Left lung (tissue), 10 donors: ENCODE measurements around the gene BCL6B. TPM values are rescaled to one million over a fixed set of nuclear protein-coding genes. Genes with fewer than 3 reads are reported as not detected.

Experiments used
- ATAC-seq: fragments of 200-7000 bp; cut with Tn5 transposase; one replicate; pipeline ENCODE4 v1.9.1; 2020; ENCODE audit warnings: moderate library complexity
- DNase-seq, 4 donors: peaks; one replicate each; pipeline ENCODE4 v3.0.0-alpha.2; 2013 to 2020
- H3K27ac ChIP-seq, 2 donors: fragments of 200-600 bp; sonication (generic) in 1 of 2; one replicate each; pipeline versions ENCODE4 v1.5.0 to v1.8.0; 2020 to 2021
- H3K27me3 ChIP-seq, 2 donors: fragments of 200-600 bp; sonication (generic) in 1 of 2; one replicate each; pipeline versions ENCODE4 v1.5.0 to v1.8.0; 2020 to 2021
- H3K36me3 ChIP-seq, 2 donors: fragments of 200-600 bp; sonication (generic) in 1 of 2; one replicate each; pipeline versions ENCODE4 v1.5.0 to v1.8.0; 2020 to 2021
- H3K4me1 ChIP-seq, 2 donors: fragments of 200-600 bp; one replicate each; pipeline ENCODE4 v1.8.0; 2021
- H3K4me3 ChIP-seq, 2 donors: fragments of 200-600 bp; sonication (generic) in 1 of 2; one replicate each; pipeline versions ENCODE4 v1.5.0 to v1.8.0; 2020 to 2021; ENCODE audit warnings: mild to moderate bottlenecking in 1 of 2
- H3K9me3 ChIP-seq, 2 donors: fragments of 200-600 bp; sonication (generic) in 1 of 2; one replicate each; pipeline versions ENCODE4 v1.5.0 to v1.8.0; 2020 to 2021
- CTCF ChIP-seq, 2 donors: fragments of 200-600 bp; sonication (generic) in 1 of 2; IDR thresholded peaks; one replicate each; pipeline versions ENCODE4 v1.5.0 to v1.8.0; 2021; ENCODE audit warnings: antibody characterized with exemption in 2 of 2
- intact Hi-C, 2 donors: fragments of 100-400 bp; cut with DNase I; formaldehyde crosslinking; loops; one replicate each; pipeline versions ENCODE4 v1.11.2 to v1.14.2; 2022
- polyA plus RNA-seq, 6 donors: library from polyadenylated mRNA; unstranded; fragments of 120-200 nt; gene quantifications; one replicate each; pipeline ENCODE4 v1.2.1, GENCODE V29; 2013; ENCODE audit not compliant: insufficient read length in 6 of 6
- total RNA-seq, 2 donors: library from RNA; stranded (reverse); fragmentation: NEBNext Ultra II Directional; extraction: Animal tissue kit (Norgen Biotek cat#: 25700); gene quantifications; one replicate each; pipeline ENCODE4 v1.2.1, GENCODE V29; 2021
- donor health status: DM: no; HTN: yes; CAD: no.
- donor health status: DM: no; HTN: no; CAD: no.

Gene BCL6B
- total and polyA plus RNA-seq, 8 donors: 13.3 to 45.9 (median 35.9) TPM

DNA sequence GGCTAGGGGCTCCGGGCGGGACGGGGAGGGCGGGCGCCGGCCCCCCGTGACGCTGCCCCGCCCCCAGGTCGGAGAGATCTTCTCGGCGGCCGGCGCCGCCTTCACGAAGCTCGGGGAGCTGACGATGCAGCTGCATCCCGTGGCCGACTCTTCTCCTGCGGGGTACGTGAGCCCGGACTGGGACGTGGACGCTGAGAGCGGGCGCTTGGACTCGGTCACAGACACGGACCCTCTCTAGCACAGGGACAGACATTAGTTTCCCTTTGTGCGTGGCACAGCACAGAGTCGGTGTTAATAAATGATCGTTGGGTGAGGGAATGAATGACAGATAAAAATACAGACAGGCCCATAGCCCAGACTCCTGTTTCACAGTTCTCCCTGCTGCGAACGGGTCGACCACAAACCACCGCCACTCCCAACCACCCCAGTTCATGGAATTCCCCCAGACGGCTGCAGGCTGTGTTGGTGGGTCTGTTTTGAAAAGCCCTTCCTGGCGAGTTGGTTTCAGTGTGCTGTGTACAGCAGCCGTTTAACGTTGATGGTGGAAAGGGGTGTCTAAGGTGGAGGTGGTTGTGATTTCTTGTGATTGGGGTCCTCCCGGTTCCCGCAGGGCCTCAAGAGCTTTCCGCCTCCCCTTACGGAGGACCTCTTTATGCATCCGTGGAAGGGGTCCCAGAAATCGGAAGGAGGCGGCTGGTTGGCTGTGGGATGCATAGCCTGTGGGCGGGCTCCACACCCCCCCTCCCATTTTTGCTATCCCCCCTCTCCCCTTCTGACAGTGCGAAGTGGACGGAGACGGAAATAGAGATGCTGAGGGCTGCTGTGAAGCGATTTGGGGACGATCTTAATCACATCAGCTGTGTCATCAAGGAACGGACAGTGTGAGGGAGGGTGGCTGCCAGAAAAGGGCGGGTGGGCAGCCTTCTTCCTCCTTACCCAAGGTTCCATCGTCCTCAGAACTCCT is 7.6 kb upstream of the BCL6B start:
- H3K27ac ChIP-seq: peak overlapping the region; percentile 98 to 99
- H3K36me3 ChIP-seq: peaks cover 0 to 15% of the 10 kb centered on the region in 2 donors
- peaks cover 13 to 76% of the 10 kb centered on the region in 2 donors for H3K4me1 ChIP-seq
- intact Hi-C loops: loop anchor here in 1 of 2 donors (5.0 kb wide), 1 partner anchor 98 kb away; no protein-coding TSS in a partner anchor
- peak overlapping the region; percentile 82 to 97 for H3K4me3 ChIP-seq
- ATAC-seq (no peak), DNase-seq (no peak)
- peak in 1 of 2 donors; percentile 51 for TF ChIP-seq CTCF (IDR thresholded peaks at IDR 0.05)
- H3K27me3 ChIP-seq: no peaks in the 10 kb centered on the region
- H3K9me3 ChIP-seq: no peaks in the 10 kb centered on the region

DNA sequence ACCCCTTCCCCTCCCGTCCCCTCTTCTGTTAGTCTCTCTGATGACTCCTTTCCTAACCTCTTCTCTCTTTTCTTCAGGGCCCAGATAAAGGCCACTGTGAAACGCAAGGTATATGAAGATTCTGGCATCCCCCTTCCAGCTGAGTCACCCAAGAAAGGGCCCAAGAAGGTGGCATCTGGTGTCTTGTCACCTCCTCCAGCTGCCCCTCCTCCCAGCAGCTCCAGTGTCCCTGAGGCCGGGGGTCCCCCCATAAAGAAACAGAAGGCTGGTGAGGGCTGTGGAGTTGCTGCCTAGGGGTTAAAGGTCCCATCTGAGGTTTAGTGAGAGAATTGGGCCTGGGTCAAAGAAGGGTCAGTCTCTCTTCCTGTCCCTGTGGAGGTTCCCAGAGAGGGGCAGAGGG is 6.4 kb upstream of the BCL6B start:
- intact Hi-C loops: no loop called here
- no peaks in the 10 kb centered on the region for H3K27me3 ChIP-seq
- ATAC-seq: no peak
- no peak overlapping the region for H3K4me3 ChIP-seq
- no peak for TF ChIP-seq CTCF (IDR thresholded peaks at IDR 0.05)
- peaks cover 4 to 75% of the 10 kb centered on the region in 2 donors for H3K4me1 ChIP-seq
- no peak for DNase-seq
- H3K27ac ChIP-seq: peak overlapping the region in 1 of 2 donors; percentile 99
- H3K36me3 ChIP-seq: peaks cover 0 to 15% of the 10 kb centered on the region in 2 donors
- H3K9me3 ChIP-seq: no peaks in the 10 kb centered on the region

DNA sequence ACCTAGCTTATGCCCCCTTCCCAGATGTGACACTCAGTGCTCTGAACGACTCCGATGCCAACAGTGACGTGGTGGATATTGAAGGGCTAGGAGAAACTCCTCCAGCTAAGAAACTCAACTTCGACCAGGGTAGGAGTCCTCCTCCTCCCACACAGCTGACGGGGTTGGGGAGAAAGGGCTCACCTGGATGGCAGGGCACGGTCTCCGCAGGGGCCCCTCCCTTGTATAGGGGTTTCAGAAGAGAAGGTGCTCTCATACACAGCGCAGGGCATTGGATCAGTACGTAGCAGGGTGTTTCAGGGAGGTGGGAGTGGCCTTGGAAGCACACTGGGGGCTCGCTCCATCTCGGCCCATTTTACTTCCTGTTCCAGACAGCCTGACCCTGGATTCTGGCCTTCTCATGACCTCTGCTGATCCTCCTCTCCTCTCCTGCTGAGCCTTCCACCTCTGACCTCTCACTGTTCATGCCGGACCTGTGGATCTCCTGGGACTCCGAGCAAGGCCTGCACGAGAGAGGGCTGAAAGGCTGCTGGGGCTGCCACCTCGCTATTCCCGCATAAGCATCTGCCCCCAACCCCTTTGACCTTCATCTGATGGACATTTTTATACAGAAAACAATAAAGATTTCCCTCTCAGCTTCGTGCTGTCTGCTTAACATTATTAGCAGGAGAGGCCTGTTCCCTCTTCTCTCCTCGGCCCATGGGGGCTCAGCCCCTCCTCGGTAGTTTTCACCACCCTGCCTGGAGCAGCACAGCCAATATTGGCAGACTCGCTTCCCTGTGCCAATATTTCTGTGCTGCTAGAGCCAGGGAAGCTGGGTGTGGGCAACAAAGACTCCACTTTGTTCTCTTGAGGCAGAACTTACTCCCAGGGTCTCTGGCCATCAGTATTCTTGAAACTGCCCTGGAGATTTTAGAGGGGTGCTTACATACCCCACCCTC is 5.7 kb upstream of the BCL6B start:
- no peak for ATAC-seq
- Histone ChIP-seq H3K27ac (peak overlapping the region; percentile 89 to 99), H3K4me1 (peaks cover 5 to 78% of the 10 kb centered on the region in 2 donors), H3K9me3 (no peaks in the 10 kb centered on the region), H3K4me3 (peak overlapping the region in 1 of 2 donors; percentile 38), H3K36me3 (peaks cover 0 to 15% of the 10 kb centered on the region in 2 donors), H3K27me3 (peaks cover 0 to 1% of the 10 kb centered on the region in 2 donors)
- no peak for TF ChIP-seq CTCF (IDR thresholded peaks at IDR 0.05)
- intact Hi-C loops: no loop called here
- no peak for DNase-seq

DNA sequence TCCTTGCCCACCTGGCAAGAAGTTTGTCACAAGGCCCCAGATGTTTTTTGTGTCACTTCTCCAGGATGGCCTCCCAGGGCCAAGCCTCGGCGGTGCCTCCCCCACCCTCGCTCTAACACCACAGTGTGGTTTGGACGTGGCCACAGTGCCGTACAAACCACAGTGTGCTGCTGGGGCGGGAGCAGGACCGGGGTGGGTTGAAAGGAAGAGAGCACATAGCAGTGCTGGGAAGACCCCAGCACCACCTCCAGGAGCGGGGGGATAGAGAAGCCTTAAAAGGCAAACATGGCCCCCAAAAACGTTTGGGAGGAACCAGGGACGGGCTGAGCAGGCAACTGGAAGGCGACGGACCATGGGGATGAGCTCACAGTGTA is 5.0 kb upstream of the BCL6B start:
- Histone ChIP-seq H3K4me1 (peaks cover 10 to 84% of the 10 kb centered on the region in 2 donors), H3K27me3 (peaks cover 0 to 8% of the 10 kb centered on the region in 2 donors)
- TF ChIP-seq CTCF (IDR thresholded peaks at IDR 0.05): no peak

More for the DNA sequence above, 5.0 kb upstream of the BCL6B start:
- Histone ChIP-seq H3K4me3 (peak overlapping the region; percentile 5 to 38), H3K9me3 (no peaks in the 10 kb centered on the region), H3K27ac (peak overlapping the region; percentile 89 to 99), H3K36me3 (peaks cover 0 to 15% of the 10 kb centered on the region in 2 donors)
- intact Hi-C loops: no loop called here
- ATAC-seq (no peak), DNase-seq (no peak)
